B cell (primary cell): Measurements from ENCODE around the gene INSRR.

Source experiments
- EZH2 ChIP-seq: IDR thresholded peaks from 2 replicates; pipeline ENCODE4 v1.6.1; 2012; ENCODE audit warnings: borderline replicate concordance, low read depth, mild to moderate bottlenecking, moderate library complexity, low read length; ENCODE audit not compliant: insufficient read depth, poor library complexity, severe bottlenecking
- TF ChIP-seq, protein P1 (sequence below): fragments of 200-600 bp; IDR thresholded peaks from one replicate; pipeline ENCODE4 v1.8.0; 2022; ENCODE audit warnings: antibody characterized with exemption, mild to moderate bottlenecking

DNA sequence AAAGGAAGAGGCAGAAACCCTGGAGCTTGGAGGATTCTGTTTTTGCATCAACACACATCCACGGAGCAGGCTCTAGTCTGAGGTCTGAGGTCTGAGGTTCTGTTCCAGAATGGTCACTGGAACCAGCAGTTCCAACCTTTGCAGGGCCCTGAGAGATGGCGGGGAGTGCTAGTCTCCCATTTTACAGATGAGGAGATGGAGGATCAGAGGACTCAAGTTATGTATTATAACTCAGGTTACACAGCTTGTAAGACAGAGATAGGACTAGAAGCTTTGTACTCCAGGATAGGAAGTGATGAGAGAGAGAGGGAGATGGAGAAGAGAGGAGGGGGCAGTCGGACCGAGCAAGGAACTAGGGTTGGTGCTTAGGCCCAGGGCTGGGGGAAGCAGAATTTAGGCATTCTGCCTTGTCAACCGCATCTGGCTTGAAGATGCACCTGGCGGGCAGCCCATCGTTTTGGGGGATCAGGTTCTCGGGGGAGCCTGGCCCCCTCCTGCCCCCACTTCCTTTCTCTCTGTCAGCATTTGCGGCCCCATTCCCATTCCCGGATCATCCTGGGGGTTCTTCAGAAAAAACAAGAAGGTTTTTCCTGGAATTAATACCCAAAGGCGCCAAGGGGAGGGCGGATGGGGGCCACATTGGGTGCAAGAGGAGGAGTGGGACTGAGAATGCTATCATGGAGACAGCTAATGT is 40.2 kb upstream of the INSRR start:
- TF ChIP-seq, protein P1, sequence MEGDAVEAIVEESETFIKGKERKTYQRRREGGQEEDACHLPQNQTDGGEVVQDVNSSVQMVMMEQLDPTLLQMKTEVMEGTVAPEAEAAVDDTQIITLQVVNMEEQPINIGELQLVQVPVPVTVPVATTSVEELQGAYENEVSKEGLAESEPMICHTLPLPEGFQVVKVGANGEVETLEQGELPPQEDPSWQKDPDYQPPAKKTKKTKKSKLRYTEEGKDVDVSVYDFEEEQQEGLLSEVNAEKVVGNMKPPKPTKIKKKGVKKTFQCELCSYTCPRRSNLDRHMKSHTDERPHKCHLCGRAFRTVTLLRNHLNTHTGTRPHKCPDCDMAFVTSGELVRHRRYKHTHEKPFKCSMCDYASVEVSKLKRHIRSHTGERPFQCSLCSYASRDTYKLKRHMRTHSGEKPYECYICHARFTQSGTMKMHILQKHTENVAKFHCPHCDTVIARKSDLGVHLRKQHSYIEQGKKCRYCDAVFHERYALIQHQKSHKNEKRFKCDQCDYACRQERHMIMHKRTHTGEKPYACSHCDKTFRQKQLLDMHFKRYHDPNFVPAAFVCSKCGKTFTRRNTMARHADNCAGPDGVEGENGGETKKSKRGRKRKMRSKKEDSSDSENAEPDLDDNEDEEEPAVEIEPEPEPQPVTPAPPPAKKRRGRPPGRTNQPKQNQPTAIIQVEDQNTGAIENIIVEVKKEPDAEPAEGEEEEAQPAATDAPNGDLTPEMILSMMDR = no peak
- no peak for TF ChIP-seq EZH2
